Measurements from ENCODE around the gene C9orf43. TPM values are rescaled to one million over a fixed set of nuclear protein-coding genes. Genes with fewer than 3 reads are reported as not detected.
"Not testable (repeated sequence)": the region's sequence is repeated elsewhere in the genome, so short reads cannot be mapped to it uniquely, and the experiment has no call there.

Gene C9orf43
- total RNA-seq = 10 to 100 TPM; 41.7 to 71.3 TPM
- polyA plus RNA-seq (ENCODE audit: insufficient read depth, low read depth, low replicate concordance) = 109 TPM
- long read RNA-seq, donor 1 = 0 reads
- long read RNA-seq, donor 2 = 0 reads

GRCh38 chr9:113410207-113410864, at the start of gene C9orf43, which contains the start of gene POLE3:
C9orf43 (plus strand) TSS chr9:113410747; CDS start chr9:113413494, 2,747 bp downstream.
POLE3 (minus strand) TSS chr9:113410675; CDS start chr9:113410293, 382 bp downstream.
- Histone ChIP-seq H3K27me3 (no peaks in the 10 kb centered on the region), H3K4me3 (peak within 1 kb of the TSS; percentile 74 to 90), H3K9me3 (no peaks in the 10 kb centered on the region), H3K4me1 (peaks cover 16% of the 10 kb centered on the region), H3K36me3 (ENCODE audit: low read depth, missing control alignments) (no peaks in the 10 kb centered on the region), H3K27ac (peak within 1 kb of the TSS; percentile 95 to 98)
- intact Hi-C loops (cut with DNase I; ENCODE audit: low total_unique reads) = no loop called here
- TF ChIP-seq POLR2A (IDR thresholded peaks at IDR 0.05) = peak; percentile 63
- TF ChIP-seq CTCF (IDR thresholded peaks at IDR 0.05) = peak in 2 of 3 experiments; percentile 25 to 50
- WGBS, 2 donors = 1% methylated on average over 57 to 61 of the region's 61 CpGs
- peak; percentile 96 for DNase-seq

GRCh38 chr9:113361304-113362018, 49.1 kb upstream of the C9orf43 start:
- intact Hi-C loops (cut with DNase I; ENCODE audit: low total_unique reads) = no loop called here
- Histone ChIP-seq H3K36me3 (ENCODE audit: low read depth, missing control alignments) (no peaks in the 10 kb centered on the region), H3K27me3 (no peaks in the 10 kb centered on the region), H3K4me3 (no peak overlapping the region), H3K27ac (no peak overlapping the region), H3K9me3 (no peaks in the 10 kb centered on the region), H3K4me1 (no peaks in the 10 kb centered on the region)
- WGBS, 2 donors = 40 to 45% methylated on average over 7 of the region's 7 CpGs
- TF ChIP-seq POLR2A (IDR thresholded peaks at IDR 0.05) = no peak
- no peak for TF ChIP-seq CTCF (IDR thresholded peaks at IDR 0.05)
- no peak for DNase-seq

- no peak overlapping the region for H3K27ac ChIP-seq
- H3K4me3 ChIP-seq = no peak overlapping the region
- no peaks in the 10 kb centered on the region for H3K4me1 ChIP-seq
- TF ChIP-seq POLR2A (IDR thresholded peaks at IDR 0.05) = no peak
- TF ChIP-seq CTCF (IDR thresholded peaks at IDR 0.05) = no peak
- no peaks in the 10 kb centered on the region for H3K36me3 ChIP-seq (ENCODE audit: low read depth, missing control alignments)
- 81 to 91% methylated on average over 3 of the region's 3 CpGs for WGBS, 2 donors
- no peaks in the 10 kb centered on the region for H3K9me3 ChIP-seq
- no peaks in the 10 kb centered on the region for H3K27me3 ChIP-seq
- intact Hi-C loops (cut with DNase I; ENCODE audit: low total_unique reads) = no loop called here
- no peak for DNase-seq
These were observed 47.2 kb upstream of the C9orf43 start for GRCh38 chr9:113363336-113363735.

GRCh38 chr9:113364951-113365350, 45.6 kb upstream of the C9orf43 start:
- no peaks in the 10 kb centered on the region for H3K36me3 ChIP-seq (ENCODE audit: low read depth, missing control alignments)
- no peak for DNase-seq
- H3K27ac ChIP-seq = no peak overlapping the region
- H3K4me1 ChIP-seq = no peaks in the 10 kb centered on the region
- no peaks in the 10 kb centered on the region for H3K27me3 ChIP-seq
- 62 to 70% methylated on average over 1 of the region's 1 CpG for whole genome bisulfite sequencing, 2 donors
- intact Hi-C loops (cut with DNase I; ENCODE audit: low total_unique reads) = no loop called here
- TF ChIP-seq POLR2A (IDR thresholded peaks at IDR 0.05) = no peak
- no peak for TF ChIP-seq CTCF (IDR thresholded peaks at IDR 0.05)
- H3K9me3 ChIP-seq = no peaks in the 10 kb centered on the region
- H3K4me3 ChIP-seq = no peak overlapping the region

- intact Hi-C loops (cut with DNase I; ENCODE audit: low total_unique reads); H3K27me3 ChIP-seq; H3K27ac ChIP-seq; DNase-seq; H3K9me3 ChIP-seq; H3K4me3 ChIP-seq; H3K36me3 ChIP-seq (ENCODE audit: low read depth, missing control alignments); H3K4me1 ChIP-seq: not testable (repeated sequence)
- WGBS, 2 donors = 99 to 100% methylated on average over 3 of the region's 3 CpGs
These were observed 44.9 kb upstream of the C9orf43 start for GRCh38 chr9:113365652-113366051.

Measured in testis (tissue), 5 donors.